ENCODE results near the gene KLHL5.

KLHL5 gene

DNA sequence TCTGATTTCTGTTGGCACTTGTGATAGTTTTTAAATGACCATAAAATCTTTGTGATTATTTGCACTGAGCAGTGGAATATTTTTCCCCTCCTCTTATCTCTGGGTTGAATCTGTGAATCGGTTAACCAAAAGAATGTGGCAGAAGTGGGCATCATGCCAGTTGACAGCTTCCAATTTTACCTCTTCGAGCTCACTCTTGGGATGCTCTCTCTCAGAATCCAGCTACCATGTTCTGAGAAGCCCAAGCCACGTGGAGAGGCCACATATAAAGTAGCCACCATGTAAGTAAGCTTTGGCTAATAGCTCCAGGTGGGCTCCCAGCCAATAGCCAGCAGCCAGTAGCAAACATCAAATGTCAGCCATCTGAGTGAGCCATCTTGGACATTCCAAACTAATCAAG lies 107.4 kb downstream of the KLHL5 start:
- DNase-seq (ENCODE audit: low spot score) = no peak
- Histone ChIP-seq H3K4me3 (no peak overlapping the region), H3K27ac (no peak overlapping the region)
- TF ChIP-seq, protein P1, sequence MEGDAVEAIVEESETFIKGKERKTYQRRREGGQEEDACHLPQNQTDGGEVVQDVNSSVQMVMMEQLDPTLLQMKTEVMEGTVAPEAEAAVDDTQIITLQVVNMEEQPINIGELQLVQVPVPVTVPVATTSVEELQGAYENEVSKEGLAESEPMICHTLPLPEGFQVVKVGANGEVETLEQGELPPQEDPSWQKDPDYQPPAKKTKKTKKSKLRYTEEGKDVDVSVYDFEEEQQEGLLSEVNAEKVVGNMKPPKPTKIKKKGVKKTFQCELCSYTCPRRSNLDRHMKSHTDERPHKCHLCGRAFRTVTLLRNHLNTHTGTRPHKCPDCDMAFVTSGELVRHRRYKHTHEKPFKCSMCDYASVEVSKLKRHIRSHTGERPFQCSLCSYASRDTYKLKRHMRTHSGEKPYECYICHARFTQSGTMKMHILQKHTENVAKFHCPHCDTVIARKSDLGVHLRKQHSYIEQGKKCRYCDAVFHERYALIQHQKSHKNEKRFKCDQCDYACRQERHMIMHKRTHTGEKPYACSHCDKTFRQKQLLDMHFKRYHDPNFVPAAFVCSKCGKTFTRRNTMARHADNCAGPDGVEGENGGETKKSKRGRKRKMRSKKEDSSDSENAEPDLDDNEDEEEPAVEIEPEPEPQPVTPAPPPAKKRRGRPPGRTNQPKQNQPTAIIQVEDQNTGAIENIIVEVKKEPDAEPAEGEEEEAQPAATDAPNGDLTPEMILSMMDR (IDR thresholded peaks at IDR 0.05) = no peak

DNA sequence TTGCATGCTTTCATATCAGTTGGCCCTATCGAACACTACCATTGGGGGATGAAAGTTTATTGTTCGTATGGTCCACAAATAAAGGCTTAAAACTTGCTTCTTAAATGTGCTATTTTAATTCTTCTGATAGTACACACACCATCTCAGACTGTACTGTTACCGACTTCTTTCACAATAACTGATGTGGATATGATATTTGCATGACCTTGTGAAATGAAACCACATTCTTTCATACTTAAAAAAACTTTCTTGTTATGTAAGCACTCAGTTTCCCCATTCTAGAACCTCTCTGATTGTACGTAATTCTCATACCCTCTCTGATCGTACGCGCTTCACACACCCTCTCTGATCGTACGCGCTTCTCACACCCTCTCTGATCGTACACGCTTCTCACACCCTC lies 108.3 kb downstream of the KLHL5 start:
- H3K27ac ChIP-seq = no peak overlapping the region
- TF ChIP-seq, protein P1 (IDR thresholded peaks at IDR 0.05) = no peak
- DNase-seq (ENCODE audit: low spot score) = no peak
- H3K4me3 ChIP-seq = no peak overlapping the region
